Choroid plexus epithelial cell (primary cell): ENCODE measurements around the gene CDH2.

Experiments used
- DNase-seq: peaks from one replicate; pipeline ENCODE4 v3.0.0-alpha.2; 2010; ENCODE audit warnings: low read depth
- H3K4me3 ChIP-seq: 2 replicates; pipeline ENCODE4 v1.5.1; 2011; ENCODE audit warnings: low read depth, mild to moderate bottlenecking, control low read depth, low read length, moderate library complexity
- TF ChIP-seq, protein P1 (sequence below): conservative IDR thresholded peaks from 2 replicates; pipeline ENCODE4 v1.5.1; 2011; ENCODE audit warnings: low read depth, mild to moderate bottlenecking, control low read depth, inconsistent platforms, low read length, moderate library complexity

The CDH2 gene

DNA sequence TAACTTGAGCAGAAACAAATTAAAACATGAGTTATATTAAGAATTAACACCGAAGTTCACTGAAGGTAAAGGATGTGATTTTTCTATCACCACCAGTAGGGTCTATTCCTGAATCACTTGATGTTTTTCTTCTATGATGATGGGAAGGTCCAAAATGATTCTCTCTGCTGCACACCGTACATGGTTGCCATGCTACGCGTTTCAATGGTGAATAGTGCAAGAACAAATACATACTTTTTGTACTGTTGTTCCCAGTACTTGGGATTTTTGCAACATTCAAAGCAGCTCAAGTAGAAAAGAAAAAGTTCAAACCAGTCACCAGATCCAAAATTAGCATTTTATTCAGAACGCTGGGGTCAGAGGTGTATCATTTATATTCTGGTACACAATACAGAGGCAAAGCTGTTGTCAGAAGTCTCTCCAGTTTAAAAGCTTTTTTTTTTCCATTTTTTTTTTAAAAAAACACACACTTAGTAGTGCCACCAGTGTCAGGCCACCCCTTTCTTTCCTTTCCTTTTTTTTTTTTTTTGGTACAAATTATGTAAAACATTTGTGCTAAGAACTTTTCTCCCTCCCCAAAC, 226.2 kb downstream of the CDH2 start:
- TF ChIP-seq, protein P1, sequence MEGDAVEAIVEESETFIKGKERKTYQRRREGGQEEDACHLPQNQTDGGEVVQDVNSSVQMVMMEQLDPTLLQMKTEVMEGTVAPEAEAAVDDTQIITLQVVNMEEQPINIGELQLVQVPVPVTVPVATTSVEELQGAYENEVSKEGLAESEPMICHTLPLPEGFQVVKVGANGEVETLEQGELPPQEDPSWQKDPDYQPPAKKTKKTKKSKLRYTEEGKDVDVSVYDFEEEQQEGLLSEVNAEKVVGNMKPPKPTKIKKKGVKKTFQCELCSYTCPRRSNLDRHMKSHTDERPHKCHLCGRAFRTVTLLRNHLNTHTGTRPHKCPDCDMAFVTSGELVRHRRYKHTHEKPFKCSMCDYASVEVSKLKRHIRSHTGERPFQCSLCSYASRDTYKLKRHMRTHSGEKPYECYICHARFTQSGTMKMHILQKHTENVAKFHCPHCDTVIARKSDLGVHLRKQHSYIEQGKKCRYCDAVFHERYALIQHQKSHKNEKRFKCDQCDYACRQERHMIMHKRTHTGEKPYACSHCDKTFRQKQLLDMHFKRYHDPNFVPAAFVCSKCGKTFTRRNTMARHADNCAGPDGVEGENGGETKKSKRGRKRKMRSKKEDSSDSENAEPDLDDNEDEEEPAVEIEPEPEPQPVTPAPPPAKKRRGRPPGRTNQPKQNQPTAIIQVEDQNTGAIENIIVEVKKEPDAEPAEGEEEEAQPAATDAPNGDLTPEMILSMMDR, result no peak

DNA sequence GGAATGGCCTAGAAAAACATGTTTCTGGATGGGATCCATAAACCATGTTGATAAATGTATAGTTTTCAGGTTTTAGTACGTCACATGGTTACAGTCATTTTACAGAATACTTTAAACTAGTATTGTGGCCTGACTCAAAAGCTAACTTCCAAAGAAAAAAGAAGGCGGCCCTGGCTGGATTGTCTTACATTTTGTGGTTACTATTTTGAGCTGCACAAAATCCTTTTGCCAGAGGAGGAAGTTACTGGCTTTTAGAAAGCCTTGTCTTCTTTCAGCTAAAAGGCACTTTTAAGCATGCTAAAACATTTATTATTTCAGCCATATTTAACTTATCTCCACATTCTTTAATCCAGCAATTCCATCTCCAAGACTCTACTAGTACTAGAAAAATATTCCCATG, 227.9 kb downstream of the CDH2 start:
- DNase-seq, result no peak
- H3K4me3 ChIP-seq, result no peak overlapping the region
- TF ChIP-seq, protein P1, result no peak

More for the DNA sequence above, 226.2 kb downstream of the CDH2 start:
- no peak for DNase-seq
- no peak overlapping the region for H3K4me3 ChIP-seq

DNA sequence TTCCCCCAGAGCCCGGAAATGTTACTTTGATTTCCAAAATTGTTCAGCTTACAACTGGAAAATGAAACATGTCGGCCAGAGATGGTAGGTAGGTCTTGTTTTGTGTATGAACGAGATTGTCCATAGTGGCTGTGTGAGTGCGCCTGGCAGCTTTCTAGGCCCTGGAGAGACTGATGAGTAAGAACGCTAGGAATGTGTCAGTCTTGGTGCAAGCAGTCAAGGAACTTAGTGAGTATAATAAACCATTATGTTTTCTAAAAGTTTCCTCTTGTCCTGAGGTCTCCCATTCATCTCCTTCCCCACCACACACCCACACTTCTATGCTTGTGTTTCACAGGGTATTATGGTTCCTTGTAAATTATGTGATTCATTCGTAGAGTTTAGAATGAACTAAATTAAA, 234.2 kb downstream of the CDH2 start:
- TF ChIP-seq, protein P1, result no peak
- peak; percentile 69 for DNase-seq

DNA sequence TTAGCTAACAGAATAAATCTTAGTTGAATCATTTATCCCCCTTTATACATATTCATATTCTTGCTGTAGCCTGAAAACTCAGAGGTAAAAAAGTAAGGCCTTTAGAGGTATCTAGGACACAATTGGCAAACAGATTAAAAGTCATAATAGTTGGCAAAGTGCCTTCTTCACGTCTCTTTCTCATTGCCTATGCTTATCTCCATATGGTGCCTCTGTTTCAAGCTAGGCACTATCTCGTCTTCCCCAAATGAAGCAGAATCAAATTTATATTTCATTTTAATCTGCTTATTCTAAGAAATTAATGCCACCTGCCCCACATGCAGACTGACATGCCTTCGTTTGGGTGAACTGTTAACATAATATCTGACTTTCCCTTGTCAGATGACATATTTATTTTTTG, 245.4 kb downstream of the CDH2 start:
- TF ChIP-seq, protein P1, result no peak

More for the DNA sequence above, 234.2 kb downstream of the CDH2 start:
- H3K4me3 ChIP-seq, result no peak overlapping the region

DNA sequence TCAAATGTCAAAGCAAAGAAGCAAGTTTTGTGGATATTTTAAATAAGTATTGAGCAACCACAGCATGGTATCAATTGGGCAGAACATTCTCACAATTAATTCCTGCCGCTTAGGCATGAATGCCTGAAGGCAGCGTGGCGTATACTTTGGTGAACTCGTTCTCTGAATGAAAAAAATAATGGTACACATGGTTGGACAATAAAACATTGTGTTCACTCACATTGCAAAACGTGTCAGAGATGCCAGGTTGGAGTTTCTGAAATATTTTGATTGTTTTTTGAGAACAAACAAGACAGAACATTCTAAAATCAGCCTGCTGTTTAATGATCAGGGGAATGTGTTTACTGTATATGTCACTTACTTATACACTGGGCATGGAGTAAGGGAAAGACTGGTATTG, 254.2 kb downstream of the CDH2 start:
- no peak overlapping the region for H3K4me3 ChIP-seq
- no peak for DNase-seq
- TF ChIP-seq, protein P1, result no peak

More for the DNA sequence above, 245.4 kb downstream of the CDH2 start:
- DNase-seq, result no peak
- no peak overlapping the region for H3K4me3 ChIP-seq

DNA sequence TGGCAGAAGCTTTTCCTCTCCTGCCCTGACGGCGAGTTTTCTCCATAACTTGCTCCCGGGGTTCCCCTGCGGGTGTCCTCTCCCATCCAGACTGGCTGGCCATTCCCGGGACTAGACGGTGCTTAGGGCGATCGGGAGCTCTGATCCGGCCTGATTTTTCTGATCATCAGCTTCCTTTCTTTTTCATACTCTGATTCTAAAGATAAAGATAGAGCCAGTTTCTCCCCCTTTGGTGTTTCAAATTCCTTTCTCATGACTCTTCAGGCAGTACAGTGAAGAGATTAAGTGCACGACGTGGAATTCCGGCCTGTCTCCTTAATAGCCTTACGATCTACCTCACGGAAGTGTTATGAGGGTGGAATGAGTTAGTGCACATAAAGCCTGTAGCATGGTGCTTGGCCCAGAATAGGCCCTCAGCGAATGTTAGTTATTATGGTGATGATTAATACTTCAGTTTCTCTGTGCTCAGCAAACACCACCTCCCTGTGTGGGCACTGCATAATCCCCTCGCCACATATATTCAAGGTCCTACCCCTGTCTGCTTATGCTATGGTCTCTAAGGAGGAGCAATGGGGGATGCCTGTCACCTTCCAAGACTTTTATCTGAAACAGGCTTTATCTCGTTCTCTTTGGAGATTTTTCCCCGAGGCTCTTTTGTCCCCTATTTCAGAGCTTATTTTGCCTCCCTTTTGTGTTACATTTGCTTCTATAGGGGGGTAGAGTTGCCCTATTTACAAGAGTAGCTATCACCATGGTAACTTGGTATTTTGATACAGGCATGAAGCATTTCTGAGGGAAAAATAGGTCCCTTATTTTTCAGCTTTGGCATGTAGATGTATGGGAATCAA, 254.8 kb downstream of the CDH2 start:
- TF ChIP-seq, protein P1, result no peak
- H3K4me3 ChIP-seq, result peak overlapping the region; percentile 49
- peak; percentile 85 for DNase-seq
